HG03095 (cell line): Measurements from ENCODE around the gene ARHGEF11.

Source experiments
- ATAC-seq: cut with Tn5 transposase; IDR thresholded peaks from one replicate; pipeline ENCODE4 v1.9.1; 2021; ENCODE audit warnings: moderate library complexity; ENCODE audit not compliant: unreplicated experiment

ARHGEF11 gene

DNA sequence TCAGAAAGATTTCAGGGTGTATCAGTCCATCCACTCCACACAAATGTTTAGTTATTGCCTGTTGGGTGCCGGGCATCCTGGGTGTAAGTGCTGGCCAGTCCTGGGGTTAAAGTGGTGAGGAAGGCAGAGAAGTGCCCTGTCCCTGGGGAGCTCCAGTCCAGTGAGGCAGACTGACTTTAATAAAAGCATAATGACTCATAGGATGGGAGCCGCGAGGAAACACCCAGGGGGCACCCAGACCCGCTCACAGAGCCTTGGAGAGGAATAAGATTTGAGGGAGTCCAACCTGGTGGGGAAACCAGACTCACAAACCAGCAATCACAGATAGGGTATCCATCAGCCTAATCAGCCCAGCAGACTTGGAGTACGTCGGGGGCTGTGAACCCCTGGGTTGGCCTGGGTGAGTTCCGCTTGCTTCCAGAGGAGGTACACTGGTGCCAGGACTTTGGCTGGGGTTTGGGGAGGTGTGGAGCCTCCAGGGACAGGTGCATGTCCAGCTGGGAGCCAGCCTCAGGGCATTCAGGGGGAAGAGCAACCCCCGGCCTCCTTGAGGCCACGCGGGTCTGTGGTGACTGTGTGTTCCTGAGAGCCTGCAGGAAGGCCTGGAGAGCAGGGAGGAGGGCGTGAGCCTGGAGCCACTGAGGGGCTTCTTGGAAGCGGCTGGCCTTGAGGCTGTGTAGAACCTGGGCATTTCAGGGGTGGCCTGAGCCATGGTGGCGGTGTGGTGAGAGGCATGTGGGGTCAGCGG is 148.3 kb downstream of the ARHGEF11 start:
- ATAC-seq, result no peak

DNA sequence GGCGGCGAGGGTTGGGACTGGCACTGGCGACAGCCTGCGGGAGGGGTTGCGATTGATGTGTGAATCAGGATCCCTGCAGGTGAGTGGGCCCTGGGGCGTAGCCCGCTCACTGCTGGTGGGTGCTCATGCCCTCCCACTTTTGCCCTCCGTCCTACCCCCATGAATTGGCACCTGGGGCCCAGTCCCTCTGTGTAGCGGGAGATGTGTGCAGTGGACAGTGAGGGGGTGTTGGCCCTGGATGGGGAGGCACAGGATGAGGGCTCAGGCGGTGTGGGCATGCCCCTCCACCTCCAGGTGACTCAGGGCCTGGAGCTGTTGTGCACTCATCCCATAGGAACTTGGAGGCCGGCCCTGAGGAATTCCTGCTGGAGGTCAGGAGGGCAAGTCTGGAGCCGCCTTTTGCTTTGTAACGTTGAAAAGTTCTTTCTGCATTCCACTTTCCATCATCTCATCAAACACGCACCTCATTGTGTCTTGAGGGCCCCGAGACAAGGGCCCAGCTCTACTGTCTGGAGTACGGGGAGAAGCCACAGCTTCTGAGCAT is 149.0 kb downstream of the ARHGEF11 start:
- ATAC-seq, result no peak

- ATAC-seq, result no peak
Measured at GRCh38 chr1:156895927-156896326, 149.6 kb downstream of the ARHGEF11 start.

DNA sequence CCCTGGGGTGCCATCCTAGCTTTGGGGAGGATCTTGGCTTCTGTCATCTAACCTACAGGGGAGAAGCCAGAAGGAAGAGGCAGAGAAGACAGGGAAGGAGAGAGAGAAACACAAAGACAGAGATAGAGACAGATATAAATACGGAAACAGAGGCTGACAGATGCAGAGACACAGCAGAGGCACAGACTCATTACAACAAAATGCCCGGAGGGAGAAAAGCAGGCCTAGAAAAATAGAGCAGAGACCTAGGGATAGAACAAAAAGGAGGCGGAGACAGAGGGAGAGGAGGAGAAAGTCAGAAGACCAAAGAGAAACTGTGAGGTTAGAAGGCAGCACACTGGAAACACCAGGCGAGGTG is 150.1 kb downstream of the ARHGEF11 start:
- ATAC-seq, result no peak

DNA sequence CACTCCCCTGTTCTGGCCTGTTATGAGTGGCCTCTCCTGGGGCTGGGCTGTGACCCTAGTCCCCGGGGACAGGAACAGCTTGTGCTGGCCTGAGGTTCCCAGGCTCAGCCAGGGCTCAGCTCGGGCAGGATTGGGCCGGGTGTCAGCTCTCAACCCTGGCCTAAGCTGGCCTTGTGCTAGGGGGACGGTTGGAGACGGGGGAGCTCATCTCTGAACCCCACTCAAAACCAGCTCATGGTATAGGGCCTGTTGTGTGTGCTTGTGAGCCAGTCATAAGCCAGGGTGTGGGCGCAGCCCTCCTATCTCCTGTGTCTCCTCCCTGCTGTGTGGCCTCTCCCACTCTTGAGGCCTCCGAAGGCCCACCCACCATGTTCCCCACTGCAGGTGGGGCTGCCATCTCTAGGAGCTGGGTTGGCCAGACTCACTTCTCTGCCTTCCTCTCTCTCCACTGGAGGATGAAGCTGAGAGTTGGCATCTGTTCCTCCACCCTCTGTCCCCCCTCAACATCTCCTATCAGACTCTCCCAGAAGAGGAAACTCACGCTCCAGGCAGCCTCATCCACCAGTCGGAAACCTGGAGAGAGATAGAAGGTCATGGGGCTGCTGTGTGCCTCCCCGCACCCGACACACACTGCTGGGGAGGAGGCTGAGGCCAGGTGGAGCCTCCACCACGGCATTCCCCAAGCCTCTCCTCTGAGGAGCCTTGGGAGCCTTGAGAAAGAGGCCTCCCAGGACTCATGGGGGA is 150.7 kb downstream of the ARHGEF11 start:
- ATAC-seq, result no peak

DNA sequence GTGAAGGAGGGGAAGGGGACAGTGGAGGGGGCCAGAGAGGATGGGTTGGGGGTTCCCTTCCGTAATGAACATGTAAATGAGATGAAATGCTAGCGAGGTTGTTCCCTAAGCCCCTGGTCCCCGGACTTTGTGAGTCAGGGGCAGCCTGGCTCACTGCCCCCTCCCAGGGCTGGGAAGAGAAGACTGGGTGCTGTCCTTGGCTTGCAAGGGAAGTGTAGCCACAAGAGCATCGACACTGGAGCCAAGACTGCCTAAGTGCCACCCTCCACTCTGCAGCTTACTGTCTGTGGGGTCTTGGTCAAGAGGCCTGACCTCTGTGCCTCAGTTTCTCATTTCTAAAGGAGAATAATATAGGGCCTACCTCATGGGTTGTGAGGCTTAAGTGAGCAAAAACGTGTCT is 151.5 kb downstream of the ARHGEF11 start:
- no peak for ATAC-seq

DNA sequence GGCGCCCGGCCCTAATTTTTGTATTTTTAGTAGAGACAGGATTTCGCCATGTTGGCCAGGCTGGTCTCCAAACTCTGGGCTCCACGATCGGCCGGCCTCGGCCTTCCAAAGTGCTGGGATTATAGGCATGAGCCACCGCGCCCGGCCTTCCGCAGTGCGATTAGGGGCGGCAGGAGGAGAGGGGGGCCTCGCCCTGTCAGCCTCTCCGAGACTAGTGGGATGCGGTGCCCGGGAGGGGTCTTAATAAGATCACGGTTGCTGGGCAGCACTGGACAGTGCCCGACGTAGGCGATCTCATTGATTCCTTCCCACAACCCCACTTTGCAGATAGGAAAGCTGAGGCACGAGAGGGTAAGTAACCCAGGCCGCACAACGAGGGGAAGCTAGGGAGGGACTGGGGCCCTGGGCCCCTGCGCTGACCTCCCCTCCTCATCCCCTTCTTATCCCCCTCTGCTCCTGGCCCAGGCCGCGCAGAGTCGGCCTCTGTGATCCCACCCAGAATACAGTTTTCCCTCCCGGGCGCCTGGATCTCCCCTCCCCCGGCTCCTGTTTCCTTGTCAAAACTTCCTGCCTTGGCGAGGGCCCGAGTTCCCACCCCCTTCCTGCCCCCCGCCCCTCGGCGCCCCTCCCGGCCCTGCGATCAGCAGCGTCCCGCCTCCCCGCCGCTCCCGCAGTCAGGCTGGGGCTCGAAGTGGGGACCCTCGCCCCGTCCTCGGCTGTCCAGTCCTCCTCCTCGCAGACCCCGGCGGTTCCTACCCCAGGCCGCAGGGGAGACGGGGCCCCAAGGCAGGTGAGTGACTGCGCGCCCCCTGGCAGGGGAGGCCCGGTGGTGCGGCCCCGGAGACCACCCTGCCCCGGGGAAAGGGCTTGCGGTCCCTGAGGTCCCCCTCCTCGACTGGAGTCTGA is 152.2 kb downstream of the ARHGEF11 start, which contains the start of gene PEAR1:
Gene PEAR1 (plus strand): TSS at position 671 of the 906 bp plus-strand sequence. CDS start 10,209 bp downstream, outside the sequence.
- ATAC-seq, result no peak

DNA sequence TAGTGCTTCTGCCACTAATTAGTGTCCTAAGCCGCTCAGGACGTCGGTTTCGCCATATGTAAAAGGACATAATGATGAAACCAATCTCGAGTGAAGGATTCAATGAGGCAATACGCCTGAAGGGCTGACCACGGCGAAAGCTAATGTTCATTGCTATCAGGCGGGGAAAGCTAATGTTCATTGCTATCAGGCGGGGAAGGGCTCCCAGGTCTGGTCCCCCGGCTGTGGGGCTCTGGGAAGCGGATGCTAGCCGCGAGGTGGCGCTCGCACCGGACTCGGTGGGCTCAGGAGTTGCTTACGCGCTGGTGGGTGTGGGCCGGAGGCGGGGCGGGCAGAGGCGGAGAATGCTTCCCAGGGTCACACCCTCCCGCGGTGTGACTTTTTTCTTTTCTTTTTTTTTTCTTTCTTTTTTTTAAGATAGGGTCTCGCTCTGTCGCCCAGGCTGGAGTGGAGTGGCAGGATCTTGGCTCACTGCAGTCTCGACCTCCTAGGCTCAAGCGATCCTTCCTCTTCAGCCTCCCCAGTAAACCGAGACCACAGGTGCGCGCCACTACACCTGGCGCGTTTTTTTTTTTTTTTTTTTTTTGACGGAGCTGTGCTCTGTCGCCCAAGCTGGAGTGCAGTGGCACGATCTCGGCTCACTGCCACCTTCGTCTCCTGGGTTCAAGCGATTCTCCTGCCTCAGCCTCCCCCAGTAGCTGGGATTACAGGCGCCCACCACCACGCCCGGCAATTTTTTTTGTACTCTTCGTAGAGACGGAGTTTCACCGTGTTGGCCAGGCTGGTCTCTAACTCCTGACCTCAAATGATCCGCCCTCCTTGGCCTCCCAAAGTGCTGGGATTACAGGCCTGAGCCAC is 153.1 kb downstream of the ARHGEF11 start:
- ATAC-seq, result no peak

DNA sequence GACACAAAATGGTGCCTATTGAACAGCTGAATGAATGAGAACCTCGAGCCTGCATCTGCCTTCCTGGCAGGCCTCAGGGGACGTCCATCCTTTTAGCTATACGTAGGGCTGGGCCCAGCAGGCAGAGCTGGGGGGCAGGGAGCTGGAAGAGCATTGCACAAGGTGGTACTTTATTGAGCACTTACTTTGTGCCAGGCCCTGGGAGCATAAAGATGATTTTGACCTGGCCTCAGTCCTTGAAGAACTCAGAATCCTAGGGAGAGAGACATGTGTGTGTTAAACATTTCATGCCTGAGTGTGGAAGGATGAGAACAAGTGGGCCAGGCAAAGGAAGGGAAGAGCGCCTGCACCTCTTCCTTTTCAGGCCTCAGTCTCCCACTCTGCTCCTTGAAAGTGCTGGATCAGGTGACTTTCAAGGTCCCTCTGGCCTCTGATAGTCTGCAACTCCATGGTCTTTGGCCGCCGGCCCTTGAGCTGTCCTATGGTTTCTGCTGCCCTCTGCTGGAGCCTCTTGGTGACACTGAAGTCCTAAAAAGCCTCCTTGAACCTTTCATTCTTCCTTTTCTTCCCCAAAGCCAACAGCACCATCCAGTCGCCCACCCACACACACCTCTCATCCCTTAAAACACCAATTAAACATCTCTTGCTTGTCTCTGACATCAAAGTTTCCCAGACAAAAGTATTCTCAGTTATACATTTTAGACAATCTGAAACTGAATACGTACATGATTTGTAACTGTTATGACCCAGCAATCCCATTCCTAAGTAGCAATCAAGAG is 155.6 kb downstream of the ARHGEF11 start:
- no peak for ATAC-seq

GRCh38 chr1:156887734-156888133 is 157.8 kb downstream of the ARHGEF11 start:
- ATAC-seq, result no peak

DNA sequence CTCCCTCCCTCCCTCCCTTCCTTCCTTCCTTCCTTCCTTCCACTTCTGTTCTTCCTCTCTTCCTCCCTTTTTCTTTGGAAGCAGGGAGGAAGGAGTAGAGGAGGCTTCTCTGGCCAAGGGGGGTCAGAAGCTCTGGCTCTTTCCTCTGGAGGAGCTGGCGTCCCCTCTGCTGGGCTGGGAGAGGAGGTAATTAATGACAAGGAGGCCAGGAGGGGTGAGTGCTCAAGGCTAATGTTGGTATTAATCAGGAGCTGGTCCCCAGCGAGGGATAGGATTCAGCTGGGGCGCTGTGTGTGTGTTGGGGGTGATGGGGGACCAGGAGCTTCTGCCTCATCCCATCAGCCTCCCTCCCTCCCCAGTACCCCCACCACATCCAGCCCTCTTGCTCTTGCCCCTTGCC is 158.2 kb downstream of the ARHGEF11 start:
- ATAC-seq, result no peak

- no peak for ATAC-seq
Measured at GRCh38 chr1:156886583-156887281, 158.8 kb downstream of the ARHGEF11 start.

- no peak for ATAC-seq
Measured at GRCh38 chr1:156885880-156886355, 159.6 kb downstream of the ARHGEF11 start.

DNA sequence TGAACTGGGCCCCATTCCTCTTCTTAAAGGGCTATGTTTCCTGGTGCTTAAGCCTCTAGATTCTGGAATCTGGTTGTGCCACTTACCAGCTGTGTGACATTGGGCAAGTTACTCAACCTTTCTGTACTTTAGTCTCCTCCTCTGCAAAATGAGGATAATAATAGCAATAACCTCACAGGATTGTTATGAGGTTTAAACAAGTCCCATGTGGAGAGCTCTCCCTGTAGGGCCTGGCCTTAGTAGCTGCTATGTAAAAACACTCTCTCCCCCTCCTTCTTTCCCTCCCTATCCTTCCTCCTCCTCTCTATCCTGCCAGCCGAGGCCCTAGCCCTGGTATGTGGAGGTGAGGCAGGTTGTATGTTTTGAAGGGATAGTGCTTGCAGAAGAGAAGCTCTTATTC is 160.2 kb downstream of the ARHGEF11 start:
- no peak for ATAC-seq
